Measurements from ENCODE around the gene SSTR4.

DNA sequence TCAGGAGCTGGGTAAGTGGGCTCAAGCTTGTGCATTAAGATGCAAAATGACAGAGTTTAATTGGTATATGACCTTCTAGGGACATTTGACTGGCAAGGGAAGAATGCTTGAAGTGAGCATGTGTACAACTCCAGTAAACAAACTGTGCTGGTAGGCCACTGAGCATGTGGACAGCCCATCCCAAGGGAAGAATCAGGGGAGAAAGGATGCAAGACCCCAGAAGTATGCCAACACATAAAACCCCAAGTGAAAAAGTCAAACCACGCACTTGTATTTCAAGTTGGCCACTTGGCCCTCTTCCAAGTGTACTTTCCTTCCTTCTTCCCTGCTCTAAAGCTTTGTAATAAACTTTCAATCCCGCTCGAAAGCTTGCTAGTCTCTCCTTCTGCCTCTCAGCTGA, 24.7 kb downstream of the SSTR4 start:
- TF ChIP-seq, protein P1, sequence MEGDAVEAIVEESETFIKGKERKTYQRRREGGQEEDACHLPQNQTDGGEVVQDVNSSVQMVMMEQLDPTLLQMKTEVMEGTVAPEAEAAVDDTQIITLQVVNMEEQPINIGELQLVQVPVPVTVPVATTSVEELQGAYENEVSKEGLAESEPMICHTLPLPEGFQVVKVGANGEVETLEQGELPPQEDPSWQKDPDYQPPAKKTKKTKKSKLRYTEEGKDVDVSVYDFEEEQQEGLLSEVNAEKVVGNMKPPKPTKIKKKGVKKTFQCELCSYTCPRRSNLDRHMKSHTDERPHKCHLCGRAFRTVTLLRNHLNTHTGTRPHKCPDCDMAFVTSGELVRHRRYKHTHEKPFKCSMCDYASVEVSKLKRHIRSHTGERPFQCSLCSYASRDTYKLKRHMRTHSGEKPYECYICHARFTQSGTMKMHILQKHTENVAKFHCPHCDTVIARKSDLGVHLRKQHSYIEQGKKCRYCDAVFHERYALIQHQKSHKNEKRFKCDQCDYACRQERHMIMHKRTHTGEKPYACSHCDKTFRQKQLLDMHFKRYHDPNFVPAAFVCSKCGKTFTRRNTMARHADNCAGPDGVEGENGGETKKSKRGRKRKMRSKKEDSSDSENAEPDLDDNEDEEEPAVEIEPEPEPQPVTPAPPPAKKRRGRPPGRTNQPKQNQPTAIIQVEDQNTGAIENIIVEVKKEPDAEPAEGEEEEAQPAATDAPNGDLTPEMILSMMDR (IDR thresholded peaks at IDR 0.05) = no peak
- no peak for TF ChIP-seq POLR2A (IDR thresholded peaks at IDR 0.05)

Data from esophagus squamous epithelium (tissue), 4 donors.